Activated B cell treated with CpG ODN at 0.5 μM for 24 hours (primary cell): ENCODE results near the gene PLCB1. TPM values are rescaled to one million over a fixed set of nuclear protein-coding genes. Genes with fewer than 3 reads are reported as not detected.

Experiments
- ATAC-seq: fragments of 200-7000 bp; cut with Tn5 transposase; one replicate; pipeline ENCODE4 v1.10.0; 2021; ENCODE audit warnings: low read depth, mild to moderate bottlenecking, moderate library complexity
- CTCF ChIA-PET: fragments of 350-600 bp; sonication (Branson Sonifier 250); formaldehyde crosslinking; loops from one replicate; lab custom pipeline; 2021; ENCODE audit warnings: antibody characterized with exemption; lab: Charles Lee
- POLR2A ChIA-PET: fragments of 350-600 bp; sonication (Branson Sonifier 250); formaldehyde crosslinking; loops from one replicate; lab custom pipeline; 2021; ENCODE audit warnings: antibody characterized with exemption; lab: Charles Lee
- DNase-seq: peaks from one replicate; pipeline ENCODE4 v3.0.0; 2022
- H3K27ac Mint-ChIP-seq: one replicate; pipeline ENCODE4 v1.8.0; 2020; ENCODE audit warnings: mixed read lengths
- H3K27me3 Mint-ChIP-seq: one replicate; pipeline ENCODE4 v1.8.0; 2021; ENCODE audit warnings: mixed read lengths
- H3K36me3 Mint-ChIP-seq: one replicate; pipeline ENCODE4 v1.8.0; 2021; ENCODE audit warnings: low read depth, mixed read lengths
- H3K4me1 Mint-ChIP-seq: one replicate; pipeline ENCODE4 v1.8.0; 2021; ENCODE audit warnings: mixed read lengths
- H3K4me3 Mint-ChIP-seq: one replicate; pipeline ENCODE4 v1.8.0; 2020; ENCODE audit warnings: mild to moderate bottlenecking, mixed read lengths
- H3K9me3 Mint-ChIP-seq: one replicate; pipeline ENCODE4 v1.8.0; 2020; ENCODE audit warnings: mixed read lengths
- CTCF ChIP-seq: fragments of 200-600 bp; IDR thresholded peaks from one replicate; pipeline ENCODE4 v1.8.0; 2022; ENCODE audit warnings: antibody characterized with exemption, mild to moderate bottlenecking
- intact Hi-C: fragments of 100-400 bp; cut with micrococcal nuclease; formaldehyde crosslinking; loops from one replicate; pipeline ENCODE4 v1.15.1; 2024
- total RNA-seq: library from RNA; stranded (reverse); gene quantifications from 2 replicates; pipeline ENCODE4 v1.2.3, GENCODE V29; 2022

Gene PLCB1
- total RNA-seq, 1 donor from 2014 or later: 0.86 TPM

GRCh38 chr20:8930726-8931125, 798.7 kb downstream of the PLCB1 start:
- TF ChIP-seq CTCF: no peak
- no peak for ATAC-seq
- CTCF ChIA-PET: no interaction called here

GRCh38 chr20:8932192-8933165, 800.4 kb downstream of the PLCB1 start:
- ATAC-seq (no peak), DNase-seq (no peak)
- Mint-ChIP-seq H3K27me3 (no peaks in the 10 kb centered on the region), H3K9me3 (no peaks in the 10 kb centered on the region), H3K4me3 (no peak overlapping the region), H3K4me1 (no peaks in the 10 kb centered on the region), H3K27ac (no peak overlapping the region), H3K36me3 (no peaks in the 10 kb centered on the region)
- ChIA-PET CTCF (no interaction called here), POLR2A (no interaction called here)
- no peak for TF ChIP-seq CTCF
- intact Hi-C loops: no loop called here

More at GRCh38 chr20:8930726-8931125, 798.7 kb downstream of the PLCB1 start:
- Mint-ChIP-seq H3K9me3 (no peaks in the 10 kb centered on the region), H3K4me3 (no peak overlapping the region), H3K36me3 (no peaks in the 10 kb centered on the region), H3K4me1 (no peaks in the 10 kb centered on the region), H3K27me3 (no peaks in the 10 kb centered on the region), H3K27ac (no peak overlapping the region)
- POLR2A ChIA-PET: no interaction called here
- intact Hi-C loops: no loop called here
- DNase-seq: no peak

- no peak overlapping the region for H3K27ac Mint-ChIP-seq
- no peaks in the 10 kb centered on the region for H3K36me3 Mint-ChIP-seq
- ChIA-PET CTCF (no interaction called here), POLR2A (no interaction called here)
- H3K9me3 Mint-ChIP-seq: no peaks in the 10 kb centered on the region
- no peaks in the 10 kb centered on the region for H3K27me3 Mint-ChIP-seq
- ATAC-seq: no peak
- no peak for TF ChIP-seq CTCF
- H3K4me3 Mint-ChIP-seq: no peak overlapping the region
- no peak for DNase-seq
- no peaks in the 10 kb centered on the region for H3K4me1 Mint-ChIP-seq
- intact Hi-C loops: no loop called here
These were observed 801.3 kb downstream of the PLCB1 start for GRCh38 chr20:8933381-8933807.

- Mint-ChIP-seq H3K27ac (no peak overlapping the region), H3K4me1 (no peaks in the 10 kb centered on the region), H3K36me3 (no peaks in the 10 kb centered on the region), H3K9me3 (no peaks in the 10 kb centered on the region), H3K27me3 (no peaks in the 10 kb centered on the region), H3K4me3 (no peak overlapping the region)
- POLR2A ChIA-PET: no interaction called here
- no peak for DNase-seq
- intact Hi-C loops: no loop called here
- ATAC-seq: no peak
- CTCF ChIA-PET: no interaction called here
- TF ChIP-seq CTCF: no peak
These were observed 802.3 kb downstream of the PLCB1 start for GRCh38 chr20:8934362-8934761.

Other genes with a start within 250 kb of the PLCB1 start
- gene HAO1, start 191.8 kb upstream of the PLCB1 start, total RNA-seq: not detected in 2 replicates
- 19.4 and 24.8 TPM in 2 replicates for gene TMX4, start 112.5 kb upstream of the PLCB1 start, total RNA-seq